AG10803 (cell line): Measurements from ENCODE around the gene NINL.

Experiments
- DNase-seq: peaks from one replicate; pipeline ENCODE4 v3.0.0; 2010; ENCODE audit warnings: low read depth
- H3K4me3 ChIP-seq: 2 replicates; pipeline ENCODE4 v1.5.1; 2011; ENCODE audit warnings: mild to moderate bottlenecking, low read length, control low read depth
- CTCF ChIP-seq: conservative IDR thresholded peaks from 2 replicates; pipeline ENCODE4 v1.5.1; 2011; ENCODE audit warnings: mild to moderate bottlenecking, low read length, control low read depth, inconsistent platforms

Gene NINL

GRCh38 chr20:25459916-25460535 is 125.3 kb downstream of the NINL start:
- H3K4me3 ChIP-seq = no peak overlapping the region
- DNase-seq = no peak
- no peak for TF ChIP-seq CTCF

- no peak for TF ChIP-seq CTCF
- DNase-seq = no peak
- no peak overlapping the region for H3K4me3 ChIP-seq
These were observed 126.1 kb downstream of the NINL start for GRCh38 chr20:25459111-25459830.

- H3K4me3 ChIP-seq = no peak overlapping the region
- no peak for DNase-seq
- no peak for TF ChIP-seq CTCF
These were observed 127.2 kb downstream of the NINL start for GRCh38 chr20:25457886-25458680.

GRCh38 chr20:25454153-25454900 is 131.0 kb downstream of the NINL start:
- DNase-seq = no peak
- no peak for TF ChIP-seq CTCF
- no peak overlapping the region for H3K4me3 ChIP-seq

- TF ChIP-seq CTCF = no peak
- H3K4me3 ChIP-seq = no peak overlapping the region
- DNase-seq = no peak
These were observed 132.1 kb downstream of the NINL start for GRCh38 chr20:25453035-25453810.

GRCh38 chr20:25452333-25452732 is 133.0 kb downstream of the NINL start:
- no peak for TF ChIP-seq CTCF
- no peak for DNase-seq
- no peak overlapping the region for H3K4me3 ChIP-seq
